ENCODE measurements around the gene KIF18A.

Gene KIF18A

DNA sequence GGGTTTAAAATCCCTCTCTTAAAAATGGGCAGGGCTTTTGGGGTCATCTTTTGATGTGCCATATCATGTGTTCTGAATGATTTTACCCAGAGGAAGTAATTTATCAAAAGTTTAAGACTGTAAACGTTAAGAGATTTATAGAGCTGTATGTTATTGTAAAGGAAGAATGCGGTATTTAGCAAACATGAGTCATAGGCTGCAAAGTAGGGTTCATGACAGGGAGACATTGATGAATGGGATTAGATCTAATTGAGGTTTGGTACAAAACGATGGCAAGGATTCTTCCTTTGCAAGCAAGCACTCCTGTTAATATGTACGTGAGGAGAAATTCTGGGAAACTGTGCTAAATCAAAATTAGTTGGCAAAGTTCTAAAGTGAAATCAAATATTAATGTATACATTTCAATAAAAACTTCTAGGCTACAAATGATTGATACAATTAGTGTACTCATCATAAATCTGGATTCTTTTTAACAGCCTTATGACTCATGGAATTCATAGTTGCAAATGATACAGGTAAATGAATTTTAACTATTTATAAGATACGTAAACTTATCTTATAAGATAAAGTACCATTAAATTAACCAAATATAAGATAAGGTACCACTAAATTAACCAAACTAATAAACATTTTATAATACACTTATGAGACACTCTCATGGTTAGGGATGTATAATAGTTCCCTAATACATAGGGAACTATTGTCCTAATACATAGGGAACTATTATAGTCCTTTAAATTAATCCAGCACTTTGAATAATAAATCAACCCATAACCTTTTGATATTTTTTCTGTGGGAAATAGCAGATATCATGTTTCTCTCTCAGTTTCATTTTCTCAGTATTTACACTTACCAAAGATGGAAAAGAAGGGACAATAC, 58.4 kb downstream of the KIF18A start:
- DNase-seq (ENCODE audit: low spot score) = no peak
- in situ Hi-C loops (cut with MboI; ENCODE audit: low pct_unique_long_range_greater_than_20kb, low sequenced_read_pairs, unreplicated experiment) = no loop called here
- TF ChIP-seq CTCF (IDR thresholded peaks at IDR 0.05; ENCODE audit: extremely low read depth, insufficient read depth, missing control alignments) = no peak

- DNase-seq (ENCODE audit: low spot score) = no peak
- in situ Hi-C loops (cut with MboI; ENCODE audit: low pct_unique_long_range_greater_than_20kb, low sequenced_read_pairs, unreplicated experiment) = no loop called here
Observed at GRCh38 chr11:28048812-28049211, 59.1 kb downstream of the KIF18A start.

DNA sequence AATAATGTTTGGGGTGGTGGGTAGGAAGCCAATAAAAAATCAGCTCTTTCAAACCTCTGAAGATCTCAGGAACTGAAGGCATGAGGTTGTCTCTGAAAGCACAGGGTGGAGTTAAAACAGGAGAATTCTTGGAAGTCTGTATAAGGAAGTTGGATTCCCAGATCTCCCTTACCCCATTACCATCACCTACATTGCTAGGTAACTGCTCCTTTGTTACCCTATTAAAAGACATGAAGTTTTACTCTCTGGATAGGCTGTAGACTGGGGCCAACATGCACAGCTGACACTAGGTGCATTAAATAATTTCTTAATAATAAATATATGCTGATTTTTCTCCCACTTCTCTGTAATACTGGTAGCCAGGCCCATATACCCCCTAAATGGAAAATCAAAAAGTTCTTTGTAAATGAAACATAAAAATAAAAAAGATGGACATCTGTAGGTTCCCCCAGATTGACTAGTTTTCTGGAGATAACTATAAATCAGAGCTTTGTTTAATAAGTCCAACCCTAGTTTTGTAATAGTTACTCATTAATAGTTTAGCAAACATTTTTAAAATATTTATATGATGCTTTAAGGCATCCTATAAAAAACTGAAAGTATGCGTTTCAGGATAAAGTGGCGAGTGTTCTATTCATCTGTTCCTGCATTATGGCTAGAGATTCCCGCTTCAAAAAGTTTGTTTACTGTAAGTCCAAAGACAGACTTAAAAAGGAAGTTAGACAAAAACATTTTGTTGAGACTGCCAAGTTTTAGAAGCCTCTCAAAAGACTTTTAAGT, 63.8 kb downstream of the KIF18A start:
- no peak for DNase-seq (ENCODE audit: low spot score)
- TF ChIP-seq CTCF (IDR thresholded peaks at IDR 0.05; ENCODE audit: extremely low read depth, insufficient read depth, missing control alignments) = no peak
- in situ Hi-C loops (cut with MboI; ENCODE audit: low pct_unique_long_range_greater_than_20kb, low sequenced_read_pairs, unreplicated experiment) = no loop called here

More at GRCh38 chr11:28048812-28049211, 59.1 kb downstream of the KIF18A start:
- TF ChIP-seq CTCF (IDR thresholded peaks at IDR 0.05; ENCODE audit: extremely low read depth, insufficient read depth, missing control alignments) = no peak

GRCh38 chr11:28040384-28040783, 67.6 kb downstream of the KIF18A start:
- in situ Hi-C loops (cut with MboI; ENCODE audit: low pct_unique_long_range_greater_than_20kb, low sequenced_read_pairs, unreplicated experiment) = no loop called here
- no peak for DNase-seq (ENCODE audit: low spot score)
- TF ChIP-seq CTCF (IDR thresholded peaks at IDR 0.05; ENCODE audit: extremely low read depth, insufficient read depth, missing control alignments) = no peak

- in situ Hi-C loops (cut with MboI; ENCODE audit: low pct_unique_long_range_greater_than_20kb, low sequenced_read_pairs, unreplicated experiment) = no loop called here
- TF ChIP-seq CTCF (IDR thresholded peaks at IDR 0.05; ENCODE audit: extremely low read depth, insufficient read depth, missing control alignments) = no peak
Observed at GRCh38 chr11:28038775-28039174, 69.2 kb downstream of the KIF18A start.

GRCh38 chr11:28026634-28027290, 81.2 kb downstream of the KIF18A start:
- no peak for TF ChIP-seq CTCF (IDR thresholded peaks at IDR 0.05; ENCODE audit: extremely low read depth, insufficient read depth, missing control alignments)
- in situ Hi-C loops (cut with MboI; ENCODE audit: low pct_unique_long_range_greater_than_20kb, low sequenced_read_pairs, unreplicated experiment) = no loop called here
- DNase-seq (ENCODE audit: low spot score) = no peak

More at GRCh38 chr11:28038775-28039174, 69.2 kb downstream of the KIF18A start:
- no peak for DNase-seq (ENCODE audit: low spot score)

Measured in GM13977 (cell line).